ENCODE results near the gene HAVCR2. TPM values are rescaled to one million over a fixed set of nuclear protein-coding genes. Genes with fewer than 3 reads are reported as not detected.

The HAVCR2 gene
- 0.24 TPM in 1 of 2 replicates, not detected in the other for polyA plus RNA-seq

DNA sequence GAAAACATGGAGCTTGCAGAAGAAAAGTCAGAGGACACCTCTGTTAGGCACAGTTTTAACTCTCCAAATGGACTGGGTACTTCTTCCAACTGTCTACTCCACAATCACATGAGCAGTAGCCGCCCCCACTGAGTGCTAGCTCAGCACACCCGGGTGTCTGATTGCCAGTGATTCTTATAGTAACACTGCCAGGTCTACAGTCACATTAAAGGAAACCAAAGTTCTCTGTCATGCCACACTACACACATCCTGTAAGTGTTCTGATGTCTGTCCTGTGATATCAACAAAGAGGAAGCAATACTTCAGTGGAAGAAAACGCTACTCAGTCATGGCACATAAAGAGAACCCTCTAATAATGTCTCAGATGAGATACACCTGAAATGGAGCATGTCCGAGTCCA is at the start of gene HAVCR2:
Gene HAVCR2 (minus strand): TSS at position 69 of the 400 bp plus-strand sequence. CDS start 61 bp downstream, at position 8.

GRCh38 chr5:157142317-157143126 is 33.7 kb upstream of the HAVCR2 start, which contains the start of gene MED7:
Gene MED7, minus strand, starts transcription at chr5:157142865. Its CDS starts 3,434 bp downstream, at chr5:157139431.

DNA sequence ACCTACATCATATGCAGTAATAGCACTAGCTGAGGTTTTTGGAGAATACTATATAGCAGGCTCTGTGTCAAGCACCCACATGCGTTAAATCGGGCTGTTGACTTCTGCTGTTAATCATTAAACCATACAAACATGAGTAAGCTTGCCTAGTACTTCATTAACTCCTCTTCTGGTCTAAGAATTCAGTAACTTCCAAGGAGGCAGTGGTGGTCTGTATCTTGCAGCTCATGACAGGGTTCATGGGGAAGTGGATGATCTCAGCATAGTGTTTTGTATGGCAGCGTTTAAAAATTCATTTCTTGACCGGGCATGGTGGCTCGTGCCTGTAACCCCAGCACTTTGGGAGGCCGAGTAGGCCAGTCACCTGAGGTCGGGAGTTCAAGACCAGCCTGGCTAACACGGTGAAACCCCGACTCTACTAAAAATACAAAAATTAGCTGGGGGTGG is 49.7 kb downstream of the HAVCR2 start, which contains the start of gene HAVCR1:
Gene HAVCR1 (minus strand): TSS at position 24 of the 447 bp plus-strand sequence. CDS start 1,173 bp downstream, outside the sequence.

Other genes with a start within 250 kb of the HAVCR2 start
- 0.35 TPM in 1 of 2 replicates, not detected in the other for gene TIMD4, start 145.8 kb downstream of the HAVCR2 start, polyA plus RNA-seq
- not detected in 2 replicates for gene HAVCR1, start 49.9 kb downstream of the HAVCR2 start, polyA plus RNA-seq
- 49.6 and 60.5 TPM in 2 replicates for gene MED7, start 33.8 kb upstream of the HAVCR2 start, polyA plus RNA-seq
- gene GARIN3, start 57.2 kb upstream of the HAVCR2 start, polyA plus RNA-seq: 0.16 and 0.70 TPM in 2 replicates
- gene ITK, start 71.8 kb upstream of the HAVCR2 start, polyA plus RNA-seq: not detected in 2 replicates
- gene CYFIP2, start 157.1 kb upstream of the HAVCR2 start, polyA plus RNA-seq: 386 and 402 TPM in 2 replicates